GM21515 (cell line): ENCODE data around the gene NRL.

ENCODE experiments used
- ATAC-seq: cut with Tn5 transposase; IDR thresholded peaks from one replicate; pipeline ENCODE4 v1.9.1; 2021; ENCODE audit not compliant: unreplicated experiment

Gene NRL

DNA sequence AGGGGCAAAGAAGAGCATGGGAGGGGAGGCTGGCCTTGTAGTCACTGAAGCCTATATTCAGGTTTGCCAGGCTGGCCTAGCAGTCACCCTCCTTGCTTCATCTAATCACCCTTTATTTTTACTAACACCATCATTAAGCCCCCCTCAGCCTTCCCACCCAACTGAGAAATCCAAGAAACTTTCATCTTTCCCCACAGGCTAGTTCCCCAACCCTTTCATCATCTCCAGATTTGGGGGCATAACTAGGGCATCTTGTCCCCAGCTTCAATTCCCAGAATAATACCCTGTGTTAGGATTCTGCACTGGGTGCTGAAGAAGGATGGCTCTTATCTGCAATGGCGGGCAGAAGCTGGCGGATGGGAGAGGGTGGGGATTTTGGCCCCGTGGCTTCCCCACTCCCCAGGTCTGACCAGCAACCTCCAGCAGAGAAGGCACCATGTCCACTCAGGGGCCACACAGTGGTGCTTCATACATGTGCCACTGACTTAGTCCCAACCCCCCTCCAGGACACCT is 13.7 kb downstream of the NRL start:
- no peak for ATAC-seq

GRCh38 chr14:24100197-24100981 is 14.4 kb downstream of the NRL start:
- no peak for ATAC-seq

DNA sequence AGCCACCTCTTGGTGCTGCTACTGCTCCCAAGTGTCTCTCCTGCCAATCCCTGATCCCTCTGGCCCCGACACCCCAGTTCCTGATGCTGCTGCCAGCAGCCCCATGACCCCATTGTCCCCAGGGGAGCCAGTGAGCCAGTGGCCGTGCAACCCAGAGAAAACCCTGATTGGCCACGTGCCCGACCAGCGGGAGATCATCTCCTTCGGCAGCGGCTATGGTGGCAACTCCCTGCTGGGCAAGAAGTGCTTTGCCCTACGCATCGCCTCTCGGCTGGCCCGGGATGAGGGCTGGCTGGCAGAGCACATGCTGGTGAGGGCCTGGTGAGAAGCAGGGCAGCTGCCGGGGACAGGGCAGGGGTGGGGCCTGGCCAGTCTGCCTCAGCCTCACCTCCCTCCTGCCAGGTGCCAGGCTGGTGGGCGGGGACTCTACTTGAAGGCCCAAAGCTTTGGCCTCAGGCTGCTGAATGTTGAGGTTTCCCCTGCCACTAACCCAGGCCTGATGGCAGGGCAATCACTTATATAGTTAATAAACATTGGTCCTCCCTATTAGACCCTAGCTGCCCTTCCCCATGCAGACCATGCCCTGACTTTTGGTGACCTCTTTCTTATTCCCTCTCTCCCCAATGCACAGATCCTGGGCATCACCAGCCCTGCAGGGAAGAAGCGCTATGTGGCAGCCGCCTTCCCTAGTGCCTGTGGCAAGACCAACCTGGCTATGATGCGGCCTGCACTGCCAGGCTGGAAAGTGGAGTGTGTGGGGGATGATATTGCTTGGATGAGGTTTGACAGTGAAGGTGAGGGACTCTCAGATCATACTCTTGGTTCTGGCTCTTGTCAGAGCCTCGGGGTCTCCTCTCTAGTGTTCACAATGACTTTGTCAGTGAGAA is 15.6 kb downstream of the NRL start:
- ATAC-seq: no peak

- ATAC-seq: no peak
Measured at GRCh38 chr14:24098229-24098926, 16.4 kb downstream of the NRL start.

DNA sequence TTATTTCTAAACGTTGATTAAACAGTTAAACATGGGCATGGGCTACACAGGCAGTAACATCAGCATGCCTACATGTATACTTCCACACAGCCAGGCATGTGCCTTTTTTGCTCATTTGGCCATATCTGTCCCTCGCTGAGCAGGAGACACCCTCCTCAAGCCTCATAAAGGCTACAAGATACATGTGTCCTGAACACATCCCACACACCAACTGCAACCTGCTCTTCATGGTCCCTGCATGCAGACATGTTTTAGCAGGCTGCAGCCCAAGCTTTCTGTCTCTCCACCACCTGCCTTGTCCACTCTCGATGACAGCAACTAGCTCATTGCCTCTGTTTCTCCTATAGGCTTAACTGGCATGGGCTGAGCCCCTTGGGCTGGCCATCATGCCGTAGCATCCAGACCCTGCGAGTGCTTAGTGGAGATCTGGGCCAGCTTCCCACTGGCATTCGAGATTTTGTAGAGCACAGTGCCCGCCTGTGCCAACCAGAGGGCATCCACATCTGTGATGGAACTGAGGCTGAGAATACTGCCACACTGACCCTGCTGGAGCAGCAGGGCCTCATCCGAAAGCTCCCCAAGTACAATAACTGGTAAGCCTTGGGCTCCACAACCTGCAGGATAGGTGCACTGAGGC is 18.1 kb downstream of the NRL start:
- ATAC-seq: no peak

DNA sequence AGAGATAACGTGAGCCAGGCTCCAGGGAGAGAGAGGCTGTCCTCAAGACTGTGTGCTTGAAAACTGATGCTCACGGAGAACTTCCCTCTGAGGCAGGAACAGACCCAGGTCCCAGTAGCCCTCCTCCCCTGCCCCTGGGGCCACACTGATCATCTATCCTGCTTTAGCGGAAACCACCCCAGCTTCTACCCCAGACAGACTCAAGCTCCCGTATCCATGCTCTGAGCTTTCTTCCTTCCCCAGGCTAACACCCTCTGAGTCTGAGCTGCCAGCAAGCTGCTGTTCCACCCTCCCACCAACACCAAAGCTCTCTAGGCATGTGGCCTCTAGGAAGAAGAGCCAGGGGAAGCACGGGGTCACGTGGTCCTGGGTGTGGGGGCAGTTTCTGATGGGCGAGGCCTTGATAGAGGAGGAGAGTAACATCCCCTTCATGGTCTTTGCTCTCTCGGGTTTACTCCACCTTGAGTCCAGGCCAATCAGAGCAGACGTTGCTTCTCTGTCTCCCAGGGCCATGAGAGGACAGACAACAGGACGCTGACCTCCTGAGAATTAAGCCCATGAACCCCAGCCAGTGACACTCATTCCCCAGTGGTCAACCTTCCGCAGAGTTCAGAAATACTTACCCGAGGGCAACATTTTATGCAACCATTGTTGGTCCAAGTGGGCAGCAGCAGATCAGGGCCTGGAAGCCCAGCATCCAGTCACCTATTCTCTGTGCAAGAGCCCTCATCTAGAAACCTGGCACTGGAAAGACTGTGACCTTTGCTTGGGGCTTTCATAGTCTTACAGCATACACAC is 19.3 kb downstream of the NRL start:
- ATAC-seq: peak; percentile 60

DNA sequence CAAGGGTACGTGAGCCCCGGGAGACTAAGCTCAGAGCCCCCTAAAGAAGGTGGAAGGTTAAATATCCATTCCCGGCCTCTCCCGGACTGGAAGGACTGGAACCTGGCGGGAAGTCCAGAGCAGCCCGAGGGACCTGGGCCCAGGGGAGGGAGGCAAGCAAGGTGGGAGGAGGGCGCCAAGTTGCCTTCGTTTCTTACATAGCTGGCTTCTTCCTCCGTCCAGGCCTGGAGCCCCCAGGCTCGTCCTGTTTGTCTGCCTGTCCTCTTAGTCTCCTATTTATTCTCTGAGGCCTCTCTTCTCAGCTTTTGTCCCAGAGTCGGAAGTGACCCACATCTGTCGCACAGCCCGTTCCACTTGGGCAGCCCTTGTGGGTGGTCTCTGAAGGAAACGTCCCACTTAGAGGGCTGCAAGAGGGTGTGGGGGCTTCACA is 19.9 kb downstream of the NRL start:
- no peak for ATAC-seq

DNA sequence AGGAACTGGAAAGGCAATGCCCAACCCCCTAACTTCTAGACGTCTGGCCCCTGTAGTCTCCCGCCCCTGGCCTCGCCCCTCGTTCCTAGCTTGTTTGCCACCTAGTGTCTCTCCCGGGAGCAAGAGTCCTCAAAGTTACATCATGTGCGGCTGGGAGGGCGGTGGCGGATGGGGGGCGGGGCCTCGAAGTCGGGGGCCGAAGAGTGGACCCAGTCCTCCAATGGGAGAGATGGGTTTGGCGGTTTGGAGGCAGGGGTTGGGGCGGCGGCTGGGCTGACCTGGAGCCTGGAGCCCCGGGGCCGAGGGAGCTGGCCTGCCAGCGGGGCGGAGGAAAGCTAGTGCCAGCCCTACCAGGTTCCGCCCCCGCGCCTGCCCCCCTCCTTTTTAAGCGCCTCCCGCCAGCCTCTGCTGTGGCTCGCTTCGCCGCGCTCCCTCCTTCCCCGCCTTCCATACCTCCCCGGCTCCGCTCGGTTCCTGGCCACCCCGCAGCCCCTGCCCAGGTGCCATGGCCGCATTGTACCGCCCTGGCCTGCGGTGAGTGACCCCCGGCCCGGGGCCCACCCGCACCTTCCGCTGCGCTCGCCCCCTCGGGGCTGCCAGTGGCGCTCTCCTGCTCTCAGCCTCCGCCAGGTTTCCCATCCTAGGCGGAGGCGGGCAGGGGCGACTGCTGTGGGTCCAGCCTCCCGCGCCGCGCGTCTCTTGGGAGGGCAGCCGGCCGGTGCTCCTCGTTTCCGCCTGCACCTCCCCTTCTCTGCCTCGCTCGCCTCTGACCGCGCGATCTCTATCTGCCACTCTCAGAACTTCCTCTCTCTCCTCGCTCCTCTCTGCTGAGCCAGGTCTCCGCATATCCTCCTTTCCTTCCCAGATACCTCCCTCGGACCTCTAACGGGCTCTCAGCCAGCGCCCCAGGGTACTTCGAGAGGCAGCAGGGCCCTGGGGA is 20.6 kb downstream of the NRL start, which contains the start of gene PCK2:
Gene PCK2, plus strand, starts transcription at position 411 of the 940 bp plus-strand sequence. Its CDS starts 95 bp downstream, at position 506.
- peak; percentile 41 for ATAC-seq

GRCh38 chr14:24093207-24093900 is 21.4 kb downstream of the NRL start:
- ATAC-seq: no peak

- ATAC-seq: no peak
Measured at GRCh38 chr14:24092505-24093206, 22.1 kb downstream of the NRL start.

DNA sequence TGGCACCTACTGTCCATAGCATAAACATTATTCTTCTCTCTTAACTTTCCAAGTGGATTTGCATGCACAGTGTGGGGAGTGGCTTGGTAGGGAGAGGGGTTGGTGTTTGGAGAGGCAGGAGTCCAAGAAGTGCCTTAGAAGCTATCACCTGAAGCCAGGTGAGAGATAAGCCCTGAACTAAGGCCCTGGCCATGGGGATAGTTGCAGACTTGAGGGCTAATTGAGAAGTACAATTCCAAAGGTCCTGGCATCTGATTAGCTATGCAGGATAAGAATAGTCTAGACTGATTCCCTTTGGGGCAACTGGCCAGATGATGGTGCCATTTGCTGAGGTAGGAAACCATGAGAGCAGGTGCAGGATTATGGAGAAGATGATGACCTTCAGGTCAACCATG is 22.6 kb downstream of the NRL start:
- ATAC-seq: no peak

- ATAC-seq: no peak
Measured at GRCh38 chr14:24089890-24090289, 24.9 kb downstream of the NRL start.

DNA sequence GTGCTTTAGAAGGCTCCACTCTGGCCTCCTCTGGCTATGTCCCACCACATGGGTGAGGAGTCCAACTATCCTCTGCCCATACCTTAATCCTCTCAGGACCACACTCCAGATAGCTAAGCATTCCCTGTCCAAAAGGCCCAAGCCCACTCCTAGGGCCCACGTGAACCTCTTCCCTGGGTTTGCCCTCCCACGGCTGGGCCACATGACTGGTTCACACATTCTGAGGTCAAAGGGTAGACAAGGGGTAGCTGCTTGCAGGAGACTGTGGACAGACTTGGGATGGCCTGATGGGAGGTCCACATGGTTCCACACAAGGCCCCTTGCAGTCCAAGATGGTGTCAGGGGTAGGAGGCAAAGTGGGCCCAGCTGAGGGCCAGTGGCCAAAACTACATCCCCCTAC is 26.7 kb downstream of the NRL start:
- ATAC-seq: no peak

DNA sequence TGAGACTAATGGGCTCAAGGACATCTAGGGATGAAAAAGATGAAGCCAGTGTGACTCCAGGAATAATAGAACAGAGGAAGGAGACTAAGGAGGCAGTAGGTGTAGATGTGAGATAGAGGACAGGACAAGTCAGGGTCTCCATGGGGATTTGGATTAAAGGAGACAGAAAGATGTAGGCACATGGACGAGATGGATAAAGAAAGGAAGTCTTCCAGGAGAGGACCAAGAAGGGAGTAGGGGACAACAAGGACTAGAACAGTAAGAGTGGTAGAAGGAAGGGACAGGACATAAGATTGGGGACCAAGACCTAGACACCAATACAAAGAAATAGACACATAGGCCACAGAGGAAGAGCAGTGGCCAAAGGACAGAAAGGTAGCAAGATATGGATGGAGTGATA is 27.7 kb downstream of the NRL start:
- ATAC-seq: no peak

DNA sequence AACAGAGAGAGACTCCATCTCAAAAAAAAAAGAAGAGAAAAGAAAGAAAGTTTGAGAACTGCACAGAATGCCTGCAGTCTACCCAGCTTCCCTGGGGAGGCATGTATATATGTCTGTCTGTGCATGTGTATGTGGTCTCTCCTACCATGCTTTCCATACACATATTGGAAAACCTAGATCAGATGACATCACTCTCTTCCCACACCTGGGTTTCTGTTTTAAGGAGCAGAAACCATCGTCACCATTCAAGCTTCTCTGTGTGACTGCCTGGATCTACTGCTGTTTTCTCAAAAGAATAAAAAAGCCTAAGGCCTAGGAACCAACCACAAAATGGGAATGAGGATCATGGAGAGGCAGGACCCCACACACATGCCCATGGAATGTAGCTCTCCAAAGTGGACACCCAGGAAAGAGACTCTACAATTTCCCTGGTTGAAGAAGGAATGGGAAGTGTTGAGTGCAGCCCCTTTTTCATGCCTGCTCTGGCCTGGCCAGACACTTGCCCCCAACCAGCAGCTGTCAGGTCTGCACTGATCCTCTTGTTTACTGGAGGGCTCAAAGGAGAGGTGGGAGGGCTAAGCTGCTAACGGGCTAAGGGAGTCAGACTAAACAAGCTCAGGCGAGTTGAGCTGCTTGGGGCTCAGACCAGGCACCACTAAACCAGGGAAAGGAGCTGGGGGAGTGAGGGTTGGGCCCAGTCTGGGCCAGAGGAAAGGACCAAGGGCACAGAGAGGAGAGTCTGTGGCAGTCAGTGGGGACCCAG is 28.4 kb downstream of the NRL start:
- ATAC-seq: no peak

DNA sequence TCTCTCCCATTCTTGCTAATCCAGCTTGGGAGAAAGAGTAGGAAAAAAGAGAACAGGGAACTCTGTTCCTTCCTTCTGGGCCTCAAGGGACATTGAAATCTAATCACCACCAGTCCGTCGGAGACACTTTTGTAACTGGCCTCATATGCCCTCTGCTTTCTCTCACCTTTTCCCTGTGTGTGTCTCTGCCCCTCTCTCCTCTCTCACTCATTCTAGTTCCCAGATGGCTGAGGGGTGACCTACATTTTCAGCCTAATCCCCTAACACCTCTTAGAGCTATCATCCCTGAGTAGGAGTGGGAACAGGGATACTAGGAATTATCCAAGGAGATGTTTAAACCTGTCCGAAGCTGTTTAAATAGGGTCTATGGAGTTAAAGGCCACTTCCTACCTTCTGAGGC is 29.5 kb downstream of the NRL start:
- ATAC-seq: no peak

GRCh38 chr14:24084440-24084839 is 30.3 kb downstream of the NRL start:
- no peak for ATAC-seq
